ENCODE measurements around the gene ONECUT1. TPM values are rescaled to one million over a fixed set of nuclear protein-coding genes. Genes with fewer than 3 reads are reported as not detected.

ONECUT1 gene
- total and polyA plus RNA-seq, 2 of the 8 experiments (the other 6 are each of a cell fraction or from before 2014, with no cell fraction given) = 0.65 to 6.4 TPM

DNA sequence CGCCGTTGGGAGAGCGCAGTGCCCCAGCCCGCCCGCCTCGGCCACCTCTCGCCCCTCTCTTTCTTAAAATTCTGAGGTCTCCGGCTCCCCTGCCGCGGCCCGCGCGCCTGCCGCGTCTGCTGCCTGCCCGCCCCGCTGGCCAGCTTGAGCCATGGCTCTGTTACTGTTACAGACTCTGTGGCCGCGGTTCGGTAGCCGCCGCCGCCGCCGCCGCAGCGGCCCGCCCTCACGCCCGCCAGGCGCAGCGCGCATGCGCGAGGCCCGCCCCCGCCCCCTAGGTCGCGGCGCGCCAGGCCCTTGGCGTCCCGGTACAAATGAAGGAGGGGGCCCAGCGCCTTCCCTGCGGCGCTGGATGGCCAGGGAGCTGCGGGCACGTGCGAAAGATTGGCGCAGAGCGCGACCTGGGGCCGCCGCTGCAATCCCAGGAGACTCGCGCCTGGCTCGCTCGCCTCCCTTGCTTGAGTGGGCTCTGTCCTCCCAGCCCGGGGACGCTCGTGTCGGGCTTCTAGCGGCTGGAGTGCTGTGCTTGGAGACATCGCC lies at the start of gene ONECUT1 (continued):
- TF ChIP-seq, protein P1, sequence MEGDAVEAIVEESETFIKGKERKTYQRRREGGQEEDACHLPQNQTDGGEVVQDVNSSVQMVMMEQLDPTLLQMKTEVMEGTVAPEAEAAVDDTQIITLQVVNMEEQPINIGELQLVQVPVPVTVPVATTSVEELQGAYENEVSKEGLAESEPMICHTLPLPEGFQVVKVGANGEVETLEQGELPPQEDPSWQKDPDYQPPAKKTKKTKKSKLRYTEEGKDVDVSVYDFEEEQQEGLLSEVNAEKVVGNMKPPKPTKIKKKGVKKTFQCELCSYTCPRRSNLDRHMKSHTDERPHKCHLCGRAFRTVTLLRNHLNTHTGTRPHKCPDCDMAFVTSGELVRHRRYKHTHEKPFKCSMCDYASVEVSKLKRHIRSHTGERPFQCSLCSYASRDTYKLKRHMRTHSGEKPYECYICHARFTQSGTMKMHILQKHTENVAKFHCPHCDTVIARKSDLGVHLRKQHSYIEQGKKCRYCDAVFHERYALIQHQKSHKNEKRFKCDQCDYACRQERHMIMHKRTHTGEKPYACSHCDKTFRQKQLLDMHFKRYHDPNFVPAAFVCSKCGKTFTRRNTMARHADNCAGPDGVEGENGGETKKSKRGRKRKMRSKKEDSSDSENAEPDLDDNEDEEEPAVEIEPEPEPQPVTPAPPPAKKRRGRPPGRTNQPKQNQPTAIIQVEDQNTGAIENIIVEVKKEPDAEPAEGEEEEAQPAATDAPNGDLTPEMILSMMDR (IDR thresholded peaks at IDR 0.05; ENCODE audit: control extremely low read depth in 1 of 3, insufficient read depth in 1 of 3, low read depth in 1 of 3, low read length in 3 of 3) = no peak
- no peak for TF ChIP-seq SIX5 (IDR thresholded peaks at IDR 0.05; ENCODE audit: low read depth, low read length)
- no peak for TF ChIP-seq GTF2F1 (IDR thresholded peaks at IDR 0.05; ENCODE audit: borderline replicate concordance, low read depth, low read length)
- no peak for TF ChIP-seq ZNF274 (IDR thresholded peaks at IDR 0.05; ENCODE audit: borderline replicate concordance, extremely low read depth, low read length)
- TF ChIP-seq TBP (IDR thresholded peaks at IDR 0.05; ENCODE audit: low read depth, low read length) = no peak
- TF ChIP-seq, protein P2, sequence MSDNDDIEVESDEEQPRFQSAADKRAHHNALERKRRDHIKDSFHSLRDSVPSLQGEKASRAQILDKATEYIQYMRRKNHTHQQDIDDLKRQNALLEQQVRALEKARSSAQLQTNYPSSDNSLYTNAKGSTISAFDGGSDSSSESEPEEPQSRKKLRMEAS (IDR thresholded peaks at IDR 0.05) = peak; percentile 90
- TF ChIP-seq, protein P3, sequence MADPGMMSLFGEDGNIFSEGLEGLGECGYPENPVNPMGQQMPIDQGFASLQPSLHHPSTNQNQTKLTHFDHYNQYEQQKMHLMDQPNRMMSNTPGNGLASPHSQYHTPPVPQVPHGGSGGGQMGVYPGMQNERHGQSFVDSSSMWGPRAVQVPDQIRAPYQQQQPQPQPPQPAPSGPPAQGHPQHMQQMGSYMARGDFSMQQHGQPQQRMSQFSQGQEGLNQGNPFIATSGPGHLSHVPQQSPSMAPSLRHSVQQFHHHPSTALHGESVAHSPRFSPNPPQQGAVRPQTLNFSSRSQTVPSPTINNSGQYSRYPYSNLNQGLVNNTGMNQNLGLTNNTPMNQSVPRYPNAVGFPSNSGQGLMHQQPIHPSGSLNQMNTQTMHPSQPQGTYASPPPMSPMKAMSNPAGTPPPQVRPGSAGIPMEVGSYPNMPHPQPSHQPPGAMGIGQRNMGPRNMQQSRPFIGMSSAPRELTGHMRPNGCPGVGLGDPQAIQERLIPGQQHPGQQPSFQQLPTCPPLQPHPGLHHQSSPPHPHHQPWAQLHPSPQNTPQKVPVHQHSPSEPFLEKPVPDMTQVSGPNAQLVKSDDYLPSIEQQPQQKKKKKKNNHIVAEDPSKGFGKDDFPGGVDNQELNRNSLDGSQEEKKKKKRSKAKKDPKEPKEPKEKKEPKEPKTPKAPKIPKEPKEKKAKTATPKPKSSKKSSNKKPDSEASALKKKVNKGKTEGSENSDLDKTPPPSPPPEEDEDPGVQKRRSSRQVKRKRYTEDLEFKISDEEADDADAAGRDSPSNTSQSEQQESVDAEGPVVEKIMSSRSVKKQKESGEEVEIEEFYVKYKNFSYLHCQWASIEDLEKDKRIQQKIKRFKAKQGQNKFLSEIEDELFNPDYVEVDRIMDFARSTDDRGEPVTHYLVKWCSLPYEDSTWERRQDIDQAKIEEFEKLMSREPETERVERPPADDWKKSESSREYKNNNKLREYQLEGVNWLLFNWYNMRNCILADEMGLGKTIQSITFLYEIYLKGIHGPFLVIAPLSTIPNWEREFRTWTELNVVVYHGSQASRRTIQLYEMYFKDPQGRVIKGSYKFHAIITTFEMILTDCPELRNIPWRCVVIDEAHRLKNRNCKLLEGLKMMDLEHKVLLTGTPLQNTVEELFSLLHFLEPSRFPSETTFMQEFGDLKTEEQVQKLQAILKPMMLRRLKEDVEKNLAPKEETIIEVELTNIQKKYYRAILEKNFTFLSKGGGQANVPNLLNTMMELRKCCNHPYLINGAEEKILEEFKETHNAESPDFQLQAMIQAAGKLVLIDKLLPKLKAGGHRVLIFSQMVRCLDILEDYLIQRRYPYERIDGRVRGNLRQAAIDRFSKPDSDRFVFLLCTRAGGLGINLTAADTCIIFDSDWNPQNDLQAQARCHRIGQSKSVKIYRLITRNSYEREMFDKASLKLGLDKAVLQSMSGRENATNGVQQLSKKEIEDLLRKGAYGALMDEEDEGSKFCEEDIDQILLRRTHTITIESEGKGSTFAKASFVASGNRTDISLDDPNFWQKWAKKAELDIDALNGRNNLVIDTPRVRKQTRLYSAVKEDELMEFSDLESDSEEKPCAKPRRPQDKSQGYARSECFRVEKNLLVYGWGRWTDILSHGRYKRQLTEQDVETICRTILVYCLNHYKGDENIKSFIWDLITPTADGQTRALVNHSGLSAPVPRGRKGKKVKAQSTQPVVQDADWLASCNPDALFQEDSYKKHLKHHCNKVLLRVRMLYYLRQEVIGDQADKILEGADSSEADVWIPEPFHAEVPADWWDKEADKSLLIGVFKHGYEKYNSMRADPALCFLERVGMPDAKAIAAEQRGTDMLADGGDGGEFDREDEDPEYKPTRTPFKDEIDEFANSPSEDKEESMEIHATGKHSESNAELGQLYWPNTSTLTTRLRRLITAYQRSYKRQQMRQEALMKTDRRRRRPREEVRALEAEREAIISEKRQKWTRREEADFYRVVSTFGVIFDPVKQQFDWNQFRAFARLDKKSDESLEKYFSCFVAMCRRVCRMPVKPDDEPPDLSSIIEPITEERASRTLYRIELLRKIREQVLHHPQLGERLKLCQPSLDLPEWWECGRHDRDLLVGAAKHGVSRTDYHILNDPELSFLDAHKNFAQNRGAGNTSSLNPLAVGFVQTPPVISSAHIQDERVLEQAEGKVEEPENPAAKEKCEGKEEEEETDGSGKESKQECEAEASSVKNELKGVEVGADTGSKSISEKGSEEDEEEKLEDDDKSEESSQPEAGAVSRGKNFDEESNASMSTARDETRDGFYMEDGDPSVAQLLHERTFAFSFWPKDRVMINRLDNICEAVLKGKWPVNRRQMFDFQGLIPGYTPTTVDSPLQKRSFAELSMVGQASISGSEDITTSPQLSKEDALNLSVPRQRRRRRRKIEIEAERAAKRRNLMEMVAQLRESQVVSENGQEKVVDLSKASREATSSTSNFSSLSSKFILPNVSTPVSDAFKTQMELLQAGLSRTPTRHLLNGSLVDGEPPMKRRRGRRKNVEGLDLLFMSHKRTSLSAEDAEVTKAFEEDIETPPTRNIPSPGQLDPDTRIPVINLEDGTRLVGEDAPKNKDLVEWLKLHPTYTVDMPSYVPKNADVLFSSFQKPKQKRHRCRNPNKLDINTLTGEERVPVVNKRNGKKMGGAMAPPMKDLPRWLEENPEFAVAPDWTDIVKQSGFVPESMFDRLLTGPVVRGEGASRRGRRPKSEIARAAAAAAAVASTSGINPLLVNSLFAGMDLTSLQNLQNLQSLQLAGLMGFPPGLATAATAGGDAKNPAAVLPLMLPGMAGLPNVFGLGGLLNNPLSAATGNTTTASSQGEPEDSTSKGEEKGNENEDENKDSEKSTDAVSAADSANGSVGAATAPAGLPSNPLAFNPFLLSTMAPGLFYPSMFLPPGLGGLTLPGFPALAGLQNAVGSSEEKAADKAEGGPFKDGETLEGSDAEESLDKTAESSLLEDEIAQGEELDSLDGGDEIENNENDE (IDR thresholded peaks at IDR 0.05; ENCODE audit: insufficient replicate concordance, low read length) = no peak
- TF ChIP-seq NANOG (IDR thresholded peaks at IDR 0.05; ENCODE audit: insufficient read depth, low read depth, low read length, poor library complexity, severe bottlenecking) = no peak
